Activated naive CD4-positive, alpha-beta T cell treated with Interleukin-2 at 50 U/mL for 16 hours (primary cell): ENCODE measurements around the gene ATP5MC3.
"Not testable (repeated sequence)": the region's sequence is repeated elsewhere in the genome, so short reads cannot be mapped to it uniquely, and the experiment has no call there.

Experiments used
- DNase-seq: peaks from one replicate; pipeline ENCODE4 v3.0.0-alpha.2; 2020

Gene ATP5MC3

GRCh38 chr2:175181104-175181876 is at the start of gene ATP5MC3:
Gene ATP5MC3, minus strand, starts transcription at chr2:175181710. Its CDS starts 317 bp downstream, at chr2:175181393.
- peak; percentile 91 for DNase-seq

GRCh38 chr2:175228601-175229000 is 47.1 kb upstream of the ATP5MC3 start:
- DNase-seq, result not testable (repeated sequence)

- no peak for DNase-seq
Observed at GRCh38 chr2:175228179-175228578, 46.7 kb upstream of the ATP5MC3 start.

- no peak for DNase-seq
Observed at GRCh38 chr2:175227393-175227792, 45.9 kb upstream of the ATP5MC3 start.

- DNase-seq, result no peak
Observed at GRCh38 chr2:175220075-175220474, 38.6 kb upstream of the ATP5MC3 start.

- no peak for DNase-seq
Observed at GRCh38 chr2:175218551-175218950, 37.0 kb upstream of the ATP5MC3 start.

GRCh38 chr2:175207741-175208438 is 26.4 kb upstream of the ATP5MC3 start:
- no peak for DNase-seq

- DNase-seq, result no peak
Observed at GRCh38 chr2:175206866-175207265, 25.4 kb upstream of the ATP5MC3 start.

GRCh38 chr2:175205523-175205922 is 24.0 kb upstream of the ATP5MC3 start:
- no peak for DNase-seq

GRCh38 chr2:175203621-175204496 is 22.3 kb upstream of the ATP5MC3 start:
- peak; percentile 52 for DNase-seq

GRCh38 chr2:175195012-175195411 is 13.5 kb upstream of the ATP5MC3 start:
- DNase-seq, result no peak

- no peak for DNase-seq
Observed at GRCh38 chr2:175188761-175189160, 7.3 kb upstream of the ATP5MC3 start.

- DNase-seq, result no peak
Observed at GRCh38 chr2:175187378-175187777, 5.9 kb upstream of the ATP5MC3 start.

- DNase-seq, result no peak
Observed at GRCh38 chr2:175183674-175184073, 2.2 kb upstream of the ATP5MC3 start.

GRCh38 chr2:175181877-175182308 is 383 bp upstream of the ATP5MC3 start:
- no peak for DNase-seq

GRCh38 chr2:175180701-175181103 is 808 bp downstream of the ATP5MC3 start:
- DNase-seq, result peak; percentile 58

- no peak for DNase-seq
Observed at GRCh38 chr2:175176624-175177023, 4.9 kb downstream of the ATP5MC3 start.

- no peak for DNase-seq
Observed at GRCh38 chr2:175175896-175176295, 5.6 kb downstream of the ATP5MC3 start.

- DNase-seq, result no peak
Observed at GRCh38 chr2:175175320-175175719, 6.2 kb downstream of the ATP5MC3 start.

- no peak for DNase-seq
Observed at GRCh38 chr2:175170659-175171304, 10.7 kb downstream of the ATP5MC3 start.

- DNase-seq, result no peak
Observed at GRCh38 chr2:175169191-175169590, 12.3 kb downstream of the ATP5MC3 start.

- DNase-seq, result no peak
Observed at GRCh38 chr2:175168564-175168945, 13.0 kb downstream of the ATP5MC3 start.
